ENCODE measurements around the gene TMEM198. TPM values are rescaled to one million over a fixed set of nuclear protein-coding genes. Genes with fewer than 3 reads are reported as not detected.

The TMEM198 gene
- total and polyA plus RNA-seq, 2 donors (not counting 1 experiment from before 2014, with no cell fraction given), result 0.39 to 1.1 TPM

DNA sequence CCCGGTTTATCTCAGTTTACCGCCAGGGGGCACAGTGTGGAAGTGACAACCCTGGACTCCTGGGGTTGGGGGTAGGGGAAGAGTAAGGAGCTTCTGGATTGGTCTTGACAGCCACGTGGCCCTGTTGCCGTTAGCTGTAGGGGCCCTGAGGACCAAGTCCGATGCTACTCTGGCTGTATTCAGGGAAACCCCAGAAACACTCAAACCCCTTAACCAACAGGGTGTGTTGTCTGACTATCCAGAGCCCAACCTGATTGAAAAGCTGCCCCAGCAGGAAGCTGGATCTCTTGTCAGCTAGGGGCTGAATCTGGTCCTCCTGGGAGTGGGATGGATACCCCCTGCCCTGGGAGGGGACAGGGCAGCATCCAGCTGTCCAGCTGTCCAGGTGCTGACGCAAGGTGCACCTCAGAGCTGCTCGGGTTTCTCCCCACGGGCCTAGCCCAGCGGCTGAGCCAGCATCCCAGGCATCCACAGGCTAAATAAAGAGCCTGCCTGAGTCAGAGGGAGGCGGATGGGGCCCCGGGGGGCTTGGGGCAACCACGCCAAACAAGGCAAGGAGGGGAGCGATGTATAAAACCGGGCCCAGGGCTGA lies 48.2 kb upstream of the TMEM198 start:
- WGBS (ENCODE audit: insufficient coverage), result 35% methylated on average over 11 of the region's 14 CpGs
- Histone ChIP-seq H3K4me2 (replicated peaks; ENCODE audit: low read depth, low read length, poor library complexity, severe bottlenecking) (no peak overlapping the region), H3K27ac (ENCODE audit: low read length in 2 of 2) (no peak overlapping the region), H3K36me3 (replicated peaks in 1 of 2; ENCODE audit: control extremely low read depth in 1 of 2, control insufficient read depth in 1 of 2, extremely low read depth in 1 of 2, insufficient read depth in 2 of 2, low read length in 1 of 2) (no peaks in the 10 kb centered on the region), H3K9me3 (ENCODE audit: control extremely low read depth in 1 of 3, control insufficient read depth in 2 of 3, insufficient read depth in 1 of 3, low read length in 2 of 3) (peaks cover 0 to 21% (median 0%) of the 10 kb centered on the region in 3 donors), H3K27me3 (replicated peaks in 1 of 4; ENCODE audit: control extremely low read depth in 1 of 4, control insufficient read depth in 3 of 4, insufficient read depth in 4 of 4, low read length in 3 of 4) (peaks cover 0 to 67% (median 32%) of the 10 kb centered on the region in 4 experiments), H4K20me1 (ENCODE audit: control insufficient read depth, insufficient read depth, low read length, poor library complexity, severe bottlenecking) (no peaks in the 10 kb centered on the region), H3K4me1 (ENCODE audit: control insufficient read depth in 2 of 2, insufficient read depth in 2 of 2, low read length in 2 of 2) (peaks cover 38% of the 10 kb centered on the region in 2 donors), H3K9ac (ENCODE audit: low read length) (no peak overlapping the region), H2AFZ (ENCODE audit: insufficient read depth, low read depth, low read length, poor library complexity, severe bottlenecking) (no peak overlapping the region), H3K79me2 (ENCODE audit: control insufficient read depth, insufficient read depth, low read length) (peaks cover 19% of the 10 kb centered on the region), H3K4me3 (ENCODE audit: control extremely low read depth in 1 of 5, extremely low read depth in 1 of 5, insufficient read depth in 1 of 5, low read depth in 2 of 5, low read length in 4 of 5) (no peak overlapping the region)
- intact Hi-C loops (cut with micrococcal nuclease), result loop anchor here (1.0 to 5.0 kb wide), 4 partner anchors 35 to 1223 kb away; partner anchors contain the start of genes AAMP, CNPPD1, DNAJB2 and PNKD
- ATAC-seq (ENCODE audit: low read depth), result no peak
- peak; percentile 66 for DNase-seq
- H3K4me3 Mint-ChIP-seq, result no peak overlapping the region
- peaks cover 32% of the 10 kb centered on the region for H3K4me1 Mint-ChIP-seq
- TF ChIP-seq EZH2 (IDR thresholded peaks at IDR 0.05; ENCODE audit: borderline replicate concordance, insufficient read depth, low read depth, low read length, poor library complexity, severe bottlenecking), result no peak
- peak; percentile 60 for TF ChIP-seq CTCF (IDR thresholded peaks at IDR 0.05)
- POLR2A ChIA-PET, result interaction anchor here (0.6 kb wide), 1 partner anchor 688 kb away, joined by 4 read pairs; no protein-coding TSS in a partner anchor
- CTCF ChIA-PET, result interaction anchor here (0.8 to 10.4 kb wide), 14 partner anchors 8 to 147 kb away, joined by 3 to 123 read pairs (median 4); no protein-coding TSS in a partner anchor
- H3K27me3 Mint-ChIP-seq, result peaks cover 51% of the 10 kb centered on the region
- H3K9me3 Mint-ChIP-seq (ENCODE audit: insufficient read depth), result no peaks in the 10 kb centered on the region
- no peak overlapping the region for H3K27ac Mint-ChIP-seq

Data from B cell (primary cell).